K562 (cell line): ENCODE results near the gene NUP62.

Experiments used
- FOXM1 ChIP-seq, 2 experiments: fragments of 450-650 bp in 1 of 2; sonication (generic) in 1 of 2; formaldehyde crosslinking in 1 of 2; IDR thresholded peaks; 2 replicates each; pipeline versions ENCODE4 v1.6.1 to v1.9.0; 2017 to 2022; ENCODE audit warnings: low read depth in 2 of 2, mild to moderate bottlenecking in 2 of 2, missing genetic modification reagents in 1 of 2, moderate library complexity in 1 of 2
- THAP7 ChIP-seq: fragments of 250-450 bp; sonication (Bioruptor Pico); IDR thresholded peaks from 2 replicates; pipeline ENCODE4 v1.5.0; 2021
- ZNF785 ChIP-seq: fragments of 250-450 bp; sonication (Bioruptor Pico); IDR thresholded peaks from 2 replicates; pipeline ENCODE4 v1.4.0; 2020; ENCODE audit warnings: mild to moderate bottlenecking

GRCh38 chr19:49921871-49922795 is 7.2 kb downstream of the NUP62 start:
- TF ChIP-seq FOXM1 (IDR thresholded peaks at IDR 0.05; ENCODE audit: low read depth): no peak
- TF ChIP-seq FOXM1 (CRISPR knock-in tag; IDR thresholded peaks at IDR 0.05; ENCODE audit: low read depth): no peak
- no peak for TF ChIP-seq THAP7 (CRISPR knock-in tag)
- TF ChIP-seq ZNF785: no peak
